Measurements from ENCODE around the gene ABCC5. TPM values are rescaled to one million over a fixed set of nuclear protein-coding genes. Genes with fewer than 3 reads are reported as not detected.
"Not testable (repeated sequence)": the region's sequence is repeated elsewhere in the genome, so short reads cannot be mapped to it uniquely, and the experiment has no call there.

The ABCC5 gene
- total and polyA plus RNA-seq, 7 donors: 24.5 to 94.2 (median 59.6) TPM

- Histone ChIP-seq H3K4me1 (no peaks in the 10 kb centered on the region), H3K36me3 (ENCODE audit: insufficient read depth in 1 of 2, low read depth in 1 of 2) (no peaks in the 10 kb centered on the region), H3K9me3 (no peaks in the 10 kb centered on the region), H3K4me3 (no peak overlapping the region), H3K27ac (no peak overlapping the region), H3K27me3 (ENCODE audit: insufficient read depth in 3 of 3, low read length in 2 of 3) (no peaks in the 10 kb centered on the region)
- WGBS, 3 donors: 27 to 32% (median 27%) methylated on average over 3 of the region's 3 CpGs
- DNase-seq (no peak), ATAC-seq (peak; percentile 56 to 88 (median 68))
- intact Hi-C loops (cut with DNase I): no loop called here
- TF ChIP-seq, protein P1, sequence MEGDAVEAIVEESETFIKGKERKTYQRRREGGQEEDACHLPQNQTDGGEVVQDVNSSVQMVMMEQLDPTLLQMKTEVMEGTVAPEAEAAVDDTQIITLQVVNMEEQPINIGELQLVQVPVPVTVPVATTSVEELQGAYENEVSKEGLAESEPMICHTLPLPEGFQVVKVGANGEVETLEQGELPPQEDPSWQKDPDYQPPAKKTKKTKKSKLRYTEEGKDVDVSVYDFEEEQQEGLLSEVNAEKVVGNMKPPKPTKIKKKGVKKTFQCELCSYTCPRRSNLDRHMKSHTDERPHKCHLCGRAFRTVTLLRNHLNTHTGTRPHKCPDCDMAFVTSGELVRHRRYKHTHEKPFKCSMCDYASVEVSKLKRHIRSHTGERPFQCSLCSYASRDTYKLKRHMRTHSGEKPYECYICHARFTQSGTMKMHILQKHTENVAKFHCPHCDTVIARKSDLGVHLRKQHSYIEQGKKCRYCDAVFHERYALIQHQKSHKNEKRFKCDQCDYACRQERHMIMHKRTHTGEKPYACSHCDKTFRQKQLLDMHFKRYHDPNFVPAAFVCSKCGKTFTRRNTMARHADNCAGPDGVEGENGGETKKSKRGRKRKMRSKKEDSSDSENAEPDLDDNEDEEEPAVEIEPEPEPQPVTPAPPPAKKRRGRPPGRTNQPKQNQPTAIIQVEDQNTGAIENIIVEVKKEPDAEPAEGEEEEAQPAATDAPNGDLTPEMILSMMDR (IDR thresholded peaks at IDR 0.05): peak; percentile 37
Observed at GRCh38 chr3:184040010-184040409, 22.3 kb upstream of the ABCC5 start.

DNA sequence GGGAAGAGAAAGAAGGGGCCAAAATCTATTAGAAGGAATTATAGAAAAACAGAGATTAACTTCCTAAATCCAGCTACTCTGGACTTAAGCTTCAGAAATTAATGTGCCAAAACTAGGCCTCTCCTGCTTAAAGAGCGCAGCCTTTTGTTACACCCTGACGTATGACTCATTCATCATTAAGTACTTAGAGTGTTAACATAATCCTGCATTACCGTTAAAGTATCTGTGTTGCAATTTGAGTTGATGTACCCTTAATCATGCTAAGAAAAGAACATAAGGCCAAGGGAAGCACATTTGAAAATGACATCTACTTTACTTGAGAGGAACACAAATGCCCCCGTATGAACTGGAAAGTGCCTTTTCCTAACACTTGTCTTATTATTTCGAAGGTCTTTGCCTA, 21.7 kb upstream of the ABCC5 start:
- no peak for DNase-seq
- Histone ChIP-seq H3K27me3 (ENCODE audit: insufficient read depth in 3 of 3, low read length in 2 of 3) (no peaks in the 10 kb centered on the region), H3K36me3 (ENCODE audit: insufficient read depth in 1 of 2, low read depth in 1 of 2) (no peaks in the 10 kb centered on the region), H3K9me3 (no peaks in the 10 kb centered on the region), H3K4me3 (no peak overlapping the region), H3K27ac (no peak overlapping the region), H3K4me1 (no peaks in the 10 kb centered on the region)
- intact Hi-C loops (cut with DNase I): no loop called here
- TF ChIP-seq, protein P1 (IDR thresholded peaks at IDR 0.05): no peak
- WGBS, 3 donors: 65 to 71% (median 67%) methylated on average over 5 of the region's 5 CpGs
- no peak for ATAC-seq

- H3K27me3 ChIP-seq (ENCODE audit: insufficient read depth in 3 of 3, low read length in 2 of 3); H3K36me3 ChIP-seq (ENCODE audit: insufficient read depth in 1 of 2, low read depth in 1 of 2); intact Hi-C loops (cut with DNase I); ATAC-seq; H3K9me3 ChIP-seq; H3K4me3 ChIP-seq; H3K27ac ChIP-seq; DNase-seq; H3K4me1 ChIP-seq: not testable (repeated sequence)
- 79 to 85% (median 84%) methylated on average over 8 to 9 of the region's 9 CpGs for WGBS, 3 donors
Observed at GRCh38 chr3:184038307-184038706, 20.6 kb upstream of the ABCC5 start.

GRCh38 chr3:184037816-184038215, 20.1 kb upstream of the ABCC5 start:
- 64 to 75% (median 66%) methylated on average over 7 of the region's 7 CpGs for WGBS, 3 donors
- DNase-seq: no peak

GRCh38 chr3:184031187-184031792, 13.6 kb upstream of the ABCC5 start, which contains the start of gene HTR3D:
HTR3D (plus strand) TSS chr3:184031742; CDS start chr3:184031742, 0 bp downstream.
- TF ChIP-seq, protein P1 (IDR thresholded peaks at IDR 0.05): no peak
- H3K4me1 ChIP-seq: no peaks in the 10 kb centered on the region
- intact Hi-C loops (cut with DNase I): no loop called here
- no peak for DNase-seq
- H3K27ac ChIP-seq: no peak within 1 kb of the TSS
- WGBS, 3 donors: 63 to 66% (median 66%) methylated on average over 4 of the region's 4 CpGs
- no peaks in the 10 kb centered on the region for H3K36me3 ChIP-seq (ENCODE audit: insufficient read depth in 1 of 2, low read depth in 1 of 2)
- H3K27me3 ChIP-seq (ENCODE audit: insufficient read depth in 3 of 3, low read length in 2 of 3): no peaks in the 10 kb centered on the region
- H3K4me3 ChIP-seq: no peak within 1 kb of the TSS
- ATAC-seq: no peak
- no peaks in the 10 kb centered on the region for H3K9me3 ChIP-seq

More at GRCh38 chr3:184037816-184038215, 20.1 kb upstream of the ABCC5 start:
- H3K4me3 ChIP-seq: no peak overlapping the region
- TF ChIP-seq, protein P1 (IDR thresholded peaks at IDR 0.05): no peak
- intact Hi-C loops (cut with DNase I): no loop called here
- H3K9me3 ChIP-seq: no peaks in the 10 kb centered on the region
- H3K36me3 ChIP-seq (ENCODE audit: insufficient read depth in 1 of 2, low read depth in 1 of 2): no peaks in the 10 kb centered on the region
- no peaks in the 10 kb centered on the region for H3K4me1 ChIP-seq
- ATAC-seq: no peak
- H3K27me3 ChIP-seq (ENCODE audit: insufficient read depth in 3 of 3, low read length in 2 of 3): no peaks in the 10 kb centered on the region
- H3K27ac ChIP-seq: no peak overlapping the region
